NCI-H187 treated with DMSO at 0.1 percent for 48 hours (cell line): ENCODE data around the gene PRM2.
"Not testable (repeated sequence)": the region's sequence is repeated elsewhere in the genome, so short reads cannot be mapped to it uniquely, and the experiment has no call there.

Experiments used
- DNase-seq: peaks from one replicate; lab custom pipeline; 2025; lab: John Stamatoyannopoulos, UW

Gene PRM2

DNA sequence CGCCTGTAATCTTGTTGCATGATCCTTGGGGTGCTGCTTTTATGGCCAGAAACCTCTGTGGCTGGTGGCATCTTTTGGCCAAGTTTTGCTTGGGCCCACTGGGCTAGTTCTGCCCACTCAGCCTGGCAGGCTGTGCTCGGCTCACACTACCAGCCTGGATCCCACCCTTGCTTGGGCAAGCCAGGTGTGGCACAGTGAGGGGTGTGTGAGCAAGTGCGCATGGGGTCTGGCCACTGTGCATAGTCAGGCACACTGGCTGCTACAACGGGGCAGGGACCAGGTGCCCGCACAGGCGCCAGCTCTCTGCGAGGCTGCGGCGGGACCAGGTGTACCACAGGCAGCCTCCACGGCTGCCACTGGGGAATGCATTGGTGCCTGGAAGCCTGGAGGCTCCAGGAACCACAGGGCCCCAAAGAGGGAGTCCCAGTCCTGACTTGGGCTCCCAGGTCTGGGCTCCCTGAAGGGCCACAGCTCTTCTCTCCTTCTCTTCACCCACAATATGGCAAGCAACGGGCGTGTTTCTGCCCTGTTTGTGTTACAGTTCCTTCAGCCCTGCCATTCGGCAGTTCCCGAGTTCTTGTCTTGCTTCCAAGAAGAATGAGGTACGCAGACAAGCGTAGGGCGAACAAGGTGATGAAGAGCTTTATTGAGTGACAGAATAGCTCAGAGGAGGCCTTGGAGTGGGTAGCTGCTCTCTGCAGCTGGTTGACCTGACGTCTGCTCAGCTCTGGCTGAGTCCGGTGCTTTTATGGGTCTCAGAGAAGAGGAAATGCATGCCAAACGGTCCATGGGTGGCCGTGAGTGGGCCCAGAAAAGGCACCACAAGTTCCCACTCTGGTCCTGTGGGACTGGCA, 31.6 kb upstream of the PRM2 start:
- no peak for DNase-seq

GRCh38 chr16:11306997-11307638, 30.8 kb upstream of the PRM2 start:
- DNase-seq = no peak

DNA sequence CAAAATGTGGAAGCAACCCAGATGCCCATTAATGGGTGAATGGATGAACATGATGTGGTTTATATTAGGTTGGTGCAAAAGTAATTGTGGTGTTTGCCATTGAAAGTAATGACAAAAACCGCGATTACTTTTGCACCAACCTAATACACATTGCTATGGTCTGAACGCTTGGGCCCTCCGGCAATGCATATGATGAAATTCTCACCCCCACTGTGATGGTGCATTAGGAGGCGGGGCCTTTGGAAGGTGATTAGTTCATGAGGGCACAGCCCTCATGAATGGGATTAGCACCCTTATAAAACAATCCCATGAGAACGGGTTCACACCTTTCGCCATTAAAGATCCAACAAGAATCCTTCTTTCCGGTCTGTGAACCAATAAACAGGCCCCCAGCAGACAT, 30.1 kb upstream of the PRM2 start:
- DNase-seq = no peak

GRCh38 chr16:11303405-11304138, 27.3 kb upstream of the PRM2 start:
- DNase-seq = no peak

DNA sequence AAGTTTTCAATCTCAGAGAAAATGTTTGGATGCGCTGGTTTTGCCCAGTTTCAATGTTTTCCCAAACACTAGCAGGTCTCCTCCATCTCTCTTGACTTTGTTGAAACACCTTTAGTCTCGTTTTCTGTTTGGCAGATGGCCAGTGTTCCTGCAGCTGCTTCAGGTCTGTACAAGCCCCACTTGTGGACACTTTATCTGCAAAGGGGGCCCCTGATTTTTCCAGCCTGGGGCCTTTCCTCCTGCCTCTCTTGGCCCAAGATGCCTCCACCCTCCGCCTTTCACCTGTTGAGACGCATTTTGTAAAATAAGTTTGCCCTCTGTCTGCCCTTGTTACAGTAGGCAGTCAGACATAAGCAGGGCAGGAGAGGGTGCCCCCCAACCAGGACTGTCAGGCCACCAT, 26.7 kb upstream of the PRM2 start:
- DNase-seq = no peak

- DNase-seq = no peak
These were observed 25.6 kb upstream of the PRM2 start for GRCh38 chr16:11301645-11302501.

GRCh38 chr16:11300560-11300892, 24.2 kb upstream of the PRM2 start:
- no peak for DNase-seq

GRCh38 chr16:11299865-11300559, 23.7 kb upstream of the PRM2 start:
- no peak for DNase-seq

DNA sequence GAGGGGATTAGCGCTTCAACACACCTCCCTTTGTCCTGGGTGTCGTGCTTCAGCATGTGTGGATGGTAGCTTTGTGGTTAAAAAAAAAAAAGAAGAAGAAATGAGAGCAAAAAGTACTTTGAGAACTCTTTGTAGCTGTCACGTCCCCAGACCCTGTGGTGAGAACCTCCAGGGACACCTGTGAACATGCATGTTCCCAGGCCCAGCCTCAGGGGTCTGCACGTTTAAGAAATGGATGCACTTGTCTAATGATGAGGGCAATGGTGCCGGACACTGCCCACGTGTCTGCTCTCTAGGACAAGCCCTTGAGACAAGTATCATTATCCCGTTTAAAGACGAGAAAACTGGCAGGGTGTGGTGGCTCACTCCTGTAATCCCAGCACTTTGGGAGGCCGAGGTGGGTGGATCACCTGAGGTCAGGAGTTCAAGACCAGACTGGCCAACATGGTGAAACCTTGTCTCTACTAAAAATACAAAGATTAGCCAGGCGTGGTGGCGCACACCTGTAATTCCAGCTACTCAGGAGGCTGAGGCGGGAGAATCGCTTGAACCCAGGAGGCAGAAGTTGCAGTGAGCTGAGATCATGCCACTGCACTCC, 22.8 kb upstream of the PRM2 start:
- not testable (repeated sequence) for DNase-seq

GRCh38 chr16:11298143-11298900, 22.0 kb upstream of the PRM2 start:
- no peak for DNase-seq

GRCh38 chr16:11297492-11298142, 21.3 kb upstream of the PRM2 start:
- DNase-seq = no peak

GRCh38 chr16:11296706-11297491, 20.6 kb upstream of the PRM2 start:
- no peak for DNase-seq

GRCh38 chr16:11296351-11296705, 20.0 kb upstream of the PRM2 start:
- no peak for DNase-seq

DNA sequence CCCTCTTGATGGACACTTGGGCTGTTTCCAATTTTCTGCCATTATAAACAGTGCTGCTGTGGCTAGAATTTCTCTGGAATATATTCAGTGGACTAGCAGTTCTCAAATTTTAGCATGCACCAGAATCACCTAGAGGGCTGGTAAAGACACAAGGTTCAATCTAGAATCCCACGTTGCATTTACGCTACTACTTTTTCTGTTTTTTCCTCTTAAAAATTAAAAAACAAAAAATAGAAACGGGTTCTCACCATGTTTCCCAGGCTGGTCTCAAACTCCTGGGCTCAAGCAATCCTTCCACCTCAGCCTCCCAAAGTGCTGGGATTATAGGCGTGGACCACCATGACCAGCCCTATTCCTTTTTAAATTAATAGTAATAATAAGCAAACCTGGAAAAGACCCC, 19.4 kb upstream of the PRM2 start:
- DNase-seq = no peak

GRCh38 chr16:11292076-11292748, 15.9 kb upstream of the PRM2 start:
- no peak for DNase-seq

DNA sequence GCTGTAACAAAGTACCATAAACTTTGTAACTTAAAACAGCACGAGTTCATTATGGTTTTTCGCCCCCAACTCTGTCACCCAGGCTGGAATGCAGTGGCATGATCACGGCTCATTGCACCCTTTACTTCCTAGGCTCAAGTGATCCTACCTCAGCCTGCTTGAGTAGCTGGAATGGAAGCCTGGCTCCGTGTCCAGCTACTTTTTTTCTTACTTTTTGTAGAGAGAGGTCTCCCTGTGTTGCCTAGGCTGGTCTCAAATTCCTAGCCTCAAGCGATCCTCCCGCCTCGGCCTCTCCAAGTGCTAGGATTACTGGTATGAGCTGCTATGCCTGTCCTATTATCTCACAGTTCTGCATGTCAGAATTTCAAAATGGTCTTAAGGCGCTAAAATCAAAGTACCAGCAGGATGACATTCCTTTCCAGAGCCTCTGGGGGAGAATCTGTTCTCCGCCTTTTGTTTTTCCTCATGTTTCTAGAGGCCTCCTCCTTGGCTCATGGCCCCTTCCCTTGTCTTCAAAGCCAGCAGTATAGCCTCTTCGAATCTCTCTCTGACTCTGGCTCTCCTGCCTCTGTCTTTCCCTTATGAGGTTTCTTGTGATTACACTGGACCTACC, 14.9 kb upstream of the PRM2 start:
- no peak for DNase-seq

DNA sequence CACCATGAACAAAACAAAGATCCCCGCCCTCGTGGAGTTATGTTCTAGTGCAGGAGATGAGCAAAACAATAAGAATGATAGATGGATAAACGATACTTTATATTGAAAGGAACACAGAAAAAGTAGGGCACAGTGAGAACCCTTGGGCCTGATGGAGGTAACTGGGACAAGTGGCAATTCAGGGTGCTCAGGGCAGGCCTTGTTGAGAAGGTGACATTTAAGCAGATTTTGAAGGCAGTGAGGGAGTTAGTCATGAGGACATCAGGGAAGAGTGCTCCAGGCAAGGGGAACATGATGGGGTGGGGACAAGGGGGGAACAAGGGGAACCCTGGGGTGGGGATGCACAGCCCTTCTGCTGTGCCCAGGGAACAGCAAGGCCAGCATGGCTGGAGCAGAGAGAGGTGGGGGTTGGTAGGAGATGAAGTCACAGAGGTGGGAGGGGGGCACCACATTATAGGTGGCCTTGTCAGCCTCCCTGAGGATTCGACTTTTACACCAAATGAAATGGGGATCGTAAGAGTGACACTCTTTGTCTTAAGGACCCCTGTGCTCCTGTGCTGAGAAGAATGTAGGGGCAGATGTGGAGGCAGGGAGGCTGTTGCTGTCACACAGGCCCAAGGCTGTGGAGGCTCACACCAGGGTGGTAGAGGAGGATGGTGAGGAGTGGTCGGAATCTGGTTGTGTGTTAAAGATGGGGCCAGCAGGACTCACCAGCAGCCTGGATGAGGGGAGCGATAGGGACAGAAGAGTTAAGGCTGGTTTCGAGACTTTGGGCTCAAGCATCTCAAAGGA, 14.0 kb upstream of the PRM2 start:
- no peak for DNase-seq
